HL-60/S4 treated with phorbol 12-myristate 13-acetate at 8.2 ng/mL for 4 days and 3 days (cell line): ENCODE data around the gene ATP10A.

Experiments
- in situ Hi-C: fragments of 300-500 bp; cut with MboI; formaldehyde crosslinking; loops from 2 replicates; pipeline ENCODE4 v1.15.0; 2022; ENCODE audit warnings: low sequenced_read_pairs

Gene ATP10A

GRCh38 chr15:25727116-25727515, 136.0 kb downstream of the ATP10A start:
- in situ Hi-C loops: no loop called here

GRCh38 chr15:25725758-25726157, 137.4 kb downstream of the ATP10A start:
- in situ Hi-C loops: no loop called here

GRCh38 chr15:25724899-25725298, 138.2 kb downstream of the ATP10A start:
- in situ Hi-C loops: no loop called here

- in situ Hi-C loops: no loop called here
Measured at GRCh38 chr15:25721605-25721955, 141.5 kb downstream of the ATP10A start.

- in situ Hi-C loops: no loop called here
Measured at GRCh38 chr15:25719101-25719985, 143.8 kb downstream of the ATP10A start.

GRCh38 chr15:25718597-25718996, 144.5 kb downstream of the ATP10A start:
- in situ Hi-C loops: no loop called here

- in situ Hi-C loops: no loop called here
Measured at GRCh38 chr15:25718169-25718536, 145.0 kb downstream of the ATP10A start.

- in situ Hi-C loops: no loop called here
Measured at GRCh38 chr15:25717457-25718168, 145.5 kb downstream of the ATP10A start.

- in situ Hi-C loops: no loop called here
Measured at GRCh38 chr15:25717127-25717456, 146.0 kb downstream of the ATP10A start.

GRCh38 chr15:25716414-25717126, 146.6 kb downstream of the ATP10A start:
- in situ Hi-C loops: no loop called here

GRCh38 chr15:25715536-25716413, 147.4 kb downstream of the ATP10A start:
- in situ Hi-C loops: no loop called here

- in situ Hi-C loops: no loop called here
Measured at GRCh38 chr15:25714538-25714840, 148.6 kb downstream of the ATP10A start.

GRCh38 chr15:25713736-25714537, 149.2 kb downstream of the ATP10A start:
- in situ Hi-C loops: no loop called here

GRCh38 chr15:25712961-25713355, 150.2 kb downstream of the ATP10A start:
- in situ Hi-C loops: no loop called here

- in situ Hi-C loops: no loop called here
Measured at GRCh38 chr15:25712192-25712960, 150.8 kb downstream of the ATP10A start.

GRCh38 chr15:25711691-25712090, 151.4 kb downstream of the ATP10A start:
- in situ Hi-C loops: no loop called here

- in situ Hi-C loops: no loop called here
Measured at GRCh38 chr15:25711164-25711563, 152.0 kb downstream of the ATP10A start.

GRCh38 chr15:25710184-25710583, 152.9 kb downstream of the ATP10A start:
- in situ Hi-C loops: no loop called here

GRCh38 chr15:25709437-25710159, 153.5 kb downstream of the ATP10A start:
- in situ Hi-C loops: no loop called here
